ENCODE results near the gene ADAMTS16.

ADAMTS16 gene

GRCh38 chr5:5313101-5313635, 173.0 kb downstream of the ADAMTS16 start:
- no peak for DNase-seq

GRCh38 chr5:5314166-5314565, 174.0 kb downstream of the ADAMTS16 start:
- no peak for DNase-seq

- no peak for DNase-seq
These were observed 174.5 kb downstream of the ADAMTS16 start for GRCh38 chr5:5314626-5315025.

GRCh38 chr5:5315068-5315980, 175.2 kb downstream of the ADAMTS16 start:
- DNase-seq = no peak

GRCh38 chr5:5316334-5316733, 176.2 kb downstream of the ADAMTS16 start:
- DNase-seq = no peak

- no peak for DNase-seq
These were observed 177.8 kb downstream of the ADAMTS16 start for GRCh38 chr5:5317976-5318375.

- DNase-seq = peak in 2 of 56 donors; percentile 27 to 40
These were observed 178.5 kb downstream of the ADAMTS16 start for GRCh38 chr5:5318426-5319190.

- no peak for DNase-seq
These were observed 180.1 kb downstream of the ADAMTS16 start for GRCh38 chr5:5320062-5320805.

- DNase-seq = no peak
These were observed 181.0 kb downstream of the ADAMTS16 start for GRCh38 chr5:5321137-5321536.

GRCh38 chr5:5323551-5323950, 183.4 kb downstream of the ADAMTS16 start:
- DNase-seq = no peak

GRCh38 chr5:5326115-5326758, 186.1 kb downstream of the ADAMTS16 start:
- no peak for DNase-seq

GRCh38 chr5:5327126-5327525, 187.0 kb downstream of the ADAMTS16 start:
- DNase-seq = no peak

- DNase-seq = no peak
These were observed 190.8 kb downstream of the ADAMTS16 start for GRCh38 chr5:5330728-5331452.

- DNase-seq = no peak
These were observed 191.7 kb downstream of the ADAMTS16 start for GRCh38 chr5:5331848-5332247.

- DNase-seq = no peak
These were observed 192.2 kb downstream of the ADAMTS16 start for GRCh38 chr5:5332287-5332686.

- DNase-seq = no peak
These were observed 195.0 kb downstream of the ADAMTS16 start for GRCh38 chr5:5335107-5335506.

- no peak for DNase-seq
These were observed 195.7 kb downstream of the ADAMTS16 start for GRCh38 chr5:5335700-5336264.

- DNase-seq = no peak
These were observed 199.1 kb downstream of the ADAMTS16 start for GRCh38 chr5:5339257-5339656.

GRCh38 chr5:5340206-5340729, 200.1 kb downstream of the ADAMTS16 start:
- peak in 26 of 56 donors; percentile 9 to 69 (median 28) for DNase-seq
